Endothelial cell of hepatic sinusoid (primary cell): ENCODE results near the gene FAM234B.
"Not testable (repeated sequence)": the region's sequence is repeated elsewhere in the genome, so short reads cannot be mapped to it uniquely, and the experiment has no call there.

ENCODE experiments used
- in situ Hi-C: cut with HindIII; loops from 2 replicates; pipeline ENCODE4 v1.10.0; 2017; ENCODE audit warnings: low sequenced_read_pairs

FAM234B gene

GRCh38 chr12:13011098-13011497 is 33.1 kb upstream of the FAM234B start:
- in situ Hi-C loops: no loop called here

DNA sequence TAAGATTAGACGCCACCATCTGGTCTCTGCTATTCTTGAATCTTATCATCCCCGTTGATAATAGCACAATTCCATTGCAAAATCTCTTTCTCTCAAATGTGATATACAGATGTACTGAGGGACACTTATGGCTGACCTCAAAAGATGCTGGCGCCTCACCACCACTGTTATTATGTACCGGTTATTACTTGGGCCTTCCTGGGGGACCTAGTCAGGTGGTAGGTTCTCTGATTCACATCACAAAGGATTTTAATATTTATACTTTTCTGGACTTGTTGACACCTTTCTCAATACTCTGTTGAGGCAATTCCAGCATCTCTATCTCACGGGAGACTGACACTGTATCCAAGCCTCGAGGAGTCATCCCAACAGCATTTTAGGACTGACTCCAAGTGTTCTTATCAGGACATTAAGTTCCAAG is 21.3 kb upstream of the FAM234B start:
- in situ Hi-C loops: no loop called here

- in situ Hi-C loops: no loop called here
Measured at GRCh38 chr12:13023811-13024530, 20.2 kb upstream of the FAM234B start.

GRCh38 chr12:13024531-13024916 is 19.7 kb upstream of the FAM234B start:
- in situ Hi-C loops: no loop called here

GRCh38 chr12:13026286-13026685 is 17.9 kb upstream of the FAM234B start:
- in situ Hi-C loops: no loop called here

- in situ Hi-C loops: no loop called here
Measured at GRCh38 chr12:13027032-13027431, 17.1 kb upstream of the FAM234B start.

- in situ Hi-C loops: no loop called here
Measured at GRCh38 chr12:13027508-13027907, 16.7 kb upstream of the FAM234B start.

DNA sequence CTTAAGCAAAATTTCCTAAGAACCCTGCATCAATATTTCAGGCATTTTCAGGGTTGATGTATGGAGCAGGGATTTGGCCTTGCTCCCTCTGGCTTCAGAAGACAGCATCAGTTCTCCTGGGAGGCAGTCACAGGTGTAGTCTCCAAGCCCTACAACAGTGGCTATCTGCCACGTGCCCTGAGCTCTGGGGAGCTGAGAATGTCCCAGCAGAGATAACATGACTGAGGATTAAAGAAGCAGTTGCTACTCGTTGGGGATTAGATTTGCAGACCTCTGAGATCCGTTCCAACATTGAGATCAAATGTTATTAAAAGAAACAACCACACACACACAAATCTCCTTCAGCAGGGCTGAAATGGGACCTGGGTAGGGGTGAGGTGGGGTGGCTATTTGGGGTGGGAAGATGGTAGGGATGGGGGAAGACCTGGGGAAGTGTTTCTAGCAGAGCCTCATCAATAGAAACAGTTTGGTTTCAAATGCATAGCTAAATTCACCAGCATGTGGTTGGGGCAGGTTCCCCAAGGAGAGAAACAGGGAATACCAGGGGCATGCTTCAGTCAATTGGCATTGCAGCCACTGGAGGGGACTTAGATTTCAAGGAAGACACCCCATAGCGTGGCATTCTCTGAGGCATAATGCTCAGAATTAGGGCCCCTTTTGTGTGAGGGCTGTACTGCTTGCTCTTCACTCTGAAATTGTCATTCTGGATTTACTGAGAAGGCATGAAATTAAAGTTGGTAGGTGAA is 15.2 kb upstream of the FAM234B start:
- in situ Hi-C loops: no loop called here

DNA sequence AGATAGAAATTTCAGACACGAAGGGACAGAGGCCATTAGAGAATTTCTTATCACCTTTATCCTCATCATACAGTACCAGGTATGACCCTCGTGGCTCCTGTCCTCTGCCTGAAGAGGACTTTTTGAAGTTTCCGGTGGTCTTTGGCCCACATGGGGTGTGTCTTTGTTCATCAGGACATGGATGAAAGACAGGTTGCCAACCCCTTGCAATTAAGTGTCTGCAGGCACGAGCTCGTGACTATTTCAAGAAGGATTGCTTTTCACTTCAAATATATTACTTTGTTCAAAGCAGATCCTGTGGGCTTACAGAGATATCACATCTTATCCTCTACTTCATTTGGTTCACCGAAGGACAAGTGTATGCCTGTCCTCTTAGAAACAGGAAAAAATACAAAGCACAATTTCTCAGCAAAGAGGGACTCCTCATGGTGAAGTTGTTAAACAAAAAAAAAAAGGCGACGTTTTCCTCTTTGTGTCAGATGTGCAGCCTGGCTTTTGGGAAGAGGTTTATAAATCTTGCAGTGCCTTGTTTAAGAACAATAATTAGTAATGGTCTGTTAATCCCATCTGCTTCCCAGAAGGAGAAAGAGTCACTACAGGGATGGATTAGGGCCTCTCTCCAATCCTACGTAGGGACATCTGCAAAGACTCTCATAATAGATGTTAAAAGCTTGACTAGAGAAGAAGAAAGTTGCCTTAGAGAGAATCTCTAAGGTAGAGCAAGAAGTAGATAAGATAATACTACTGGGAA is 13.5 kb upstream of the FAM234B start:
- in situ Hi-C loops: no loop called here

DNA sequence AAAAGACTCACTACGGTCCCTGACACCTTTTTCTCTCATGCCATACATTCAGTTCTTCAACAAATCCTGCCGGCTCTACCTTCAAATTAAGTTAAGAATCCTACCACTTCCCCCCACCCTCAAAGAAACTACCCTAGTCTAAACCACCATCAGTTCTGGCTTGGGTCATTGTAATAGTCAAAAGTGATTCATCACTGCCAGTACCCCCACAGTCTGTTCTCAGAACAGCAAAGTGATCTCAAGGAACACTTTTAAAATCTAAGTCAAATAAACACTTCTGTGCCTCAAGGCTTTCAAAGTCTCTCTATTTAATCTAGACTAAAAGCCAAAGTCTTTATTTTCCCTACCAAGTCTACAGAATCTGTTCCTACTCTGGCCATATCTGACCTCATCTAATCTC is 12.0 kb upstream of the FAM234B start:
- in situ Hi-C loops: no loop called here

DNA sequence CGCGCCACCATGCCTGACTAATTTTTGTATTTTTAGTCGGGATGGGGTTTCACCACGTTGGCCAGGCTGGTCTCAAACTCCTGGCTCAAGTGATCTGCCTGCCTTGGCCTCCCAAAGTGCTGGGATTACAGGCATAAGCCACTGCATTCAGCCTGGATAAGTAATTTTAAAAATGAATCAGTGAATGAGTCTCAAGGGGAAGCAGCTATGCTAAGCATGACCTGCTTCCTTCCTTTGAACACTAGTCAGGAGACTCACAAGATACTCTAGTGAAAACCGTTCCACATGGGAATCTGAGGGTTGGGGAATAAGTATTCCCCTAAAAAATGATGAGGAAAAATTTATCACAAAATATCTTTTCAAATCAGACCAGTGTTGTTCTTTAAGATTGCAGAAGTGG is 10.7 kb upstream of the FAM234B start:
- in situ Hi-C loops: no loop called here

DNA sequence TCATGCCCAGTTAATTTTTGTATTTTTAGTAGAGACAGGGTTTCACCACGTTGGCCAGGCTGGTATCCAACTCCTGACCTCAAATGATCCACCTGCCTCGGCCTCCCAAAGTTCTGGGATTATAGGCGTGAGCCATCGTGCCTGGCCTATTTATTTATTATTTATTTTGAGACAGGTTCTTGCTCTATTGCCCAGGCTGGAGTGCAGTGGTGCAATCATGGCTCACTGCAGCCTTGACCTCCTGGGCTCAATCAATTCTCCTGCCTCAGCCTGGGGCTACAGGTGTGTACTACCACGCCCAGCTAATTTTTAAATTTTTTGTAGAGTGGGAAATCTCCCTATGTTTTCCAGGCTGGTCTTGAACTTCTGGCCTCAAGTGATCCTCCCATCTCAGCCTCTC is 8.8 kb upstream of the FAM234B start:
- in situ Hi-C loops: not testable (repeated sequence)

DNA sequence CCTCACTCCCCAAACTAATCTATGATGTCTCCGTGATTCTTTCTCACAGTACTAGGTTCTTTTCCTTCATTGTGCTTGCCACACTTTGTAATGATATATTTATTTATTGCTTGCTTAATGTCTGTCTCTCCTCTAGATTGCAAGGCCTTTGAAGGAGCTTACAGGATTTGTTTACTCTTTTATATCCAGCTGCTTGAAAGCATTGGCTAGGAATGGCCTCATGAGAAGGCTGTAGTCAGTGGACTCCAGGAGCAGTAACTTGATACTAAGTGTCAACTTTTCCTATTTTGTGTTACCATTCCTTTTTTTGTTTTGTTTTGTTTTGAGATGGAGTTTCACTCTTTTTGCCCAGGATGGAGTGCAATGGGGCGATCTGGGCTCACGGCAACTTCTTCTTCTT is 7.3 kb upstream of the FAM234B start:
- in situ Hi-C loops: no loop called here

GRCh38 chr12:13038491-13039161 is 5.6 kb upstream of the FAM234B start:
- in situ Hi-C loops: no loop called here

GRCh38 chr12:13039328-13039956 is 4.7 kb upstream of the FAM234B start:
- in situ Hi-C loops: no loop called here

DNA sequence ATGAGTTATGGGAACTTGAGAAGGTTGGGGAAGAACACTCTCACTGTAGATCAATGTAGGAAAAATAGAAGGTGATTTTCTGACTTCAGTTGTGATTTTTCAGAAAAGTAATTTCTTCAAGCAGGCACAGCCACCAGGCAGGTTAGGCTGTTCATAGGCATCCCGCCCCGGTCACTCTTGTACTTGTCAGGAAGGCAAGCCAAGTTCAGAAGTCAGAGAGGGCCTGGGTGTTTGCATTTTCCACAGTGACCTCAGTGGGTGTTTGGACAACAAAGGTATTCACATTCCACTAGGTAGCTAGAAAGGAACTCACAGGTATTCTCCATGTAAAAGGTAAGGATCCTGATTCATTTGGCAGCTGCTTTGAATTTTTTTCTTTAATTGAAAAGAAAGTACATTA is 3.0 kb upstream of the FAM234B start:
- in situ Hi-C loops: no loop called here

- in situ Hi-C loops: no loop called here
Measured at GRCh38 chr12:13042666-13043230, 1.4 kb upstream of the FAM234B start.

- in situ Hi-C loops: no loop called here
Measured at GRCh38 chr12:13044906-13045299, 722 bp downstream of the FAM234B start.

DNA sequence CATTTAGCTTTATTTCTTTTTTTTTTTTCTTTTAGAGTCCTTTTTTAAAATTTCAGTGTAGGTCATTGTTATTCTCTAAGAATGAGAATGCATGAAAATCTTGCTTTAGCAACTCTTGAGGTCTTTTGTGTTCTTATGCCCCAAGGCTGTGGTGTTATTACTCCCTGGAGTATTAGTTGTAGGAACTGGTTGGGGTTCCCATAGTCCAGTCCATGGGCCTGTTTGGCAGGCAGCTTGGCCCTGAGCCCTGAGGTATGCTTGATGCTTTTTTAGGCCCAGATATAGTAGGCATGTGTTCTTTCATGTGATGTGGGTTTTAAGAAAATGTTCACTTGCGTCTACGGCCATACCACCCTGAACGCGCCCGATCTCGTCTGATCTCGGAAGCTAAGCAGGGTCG is 1.6 kb downstream of the FAM234B start:
- in situ Hi-C loops: no loop called here

DNA sequence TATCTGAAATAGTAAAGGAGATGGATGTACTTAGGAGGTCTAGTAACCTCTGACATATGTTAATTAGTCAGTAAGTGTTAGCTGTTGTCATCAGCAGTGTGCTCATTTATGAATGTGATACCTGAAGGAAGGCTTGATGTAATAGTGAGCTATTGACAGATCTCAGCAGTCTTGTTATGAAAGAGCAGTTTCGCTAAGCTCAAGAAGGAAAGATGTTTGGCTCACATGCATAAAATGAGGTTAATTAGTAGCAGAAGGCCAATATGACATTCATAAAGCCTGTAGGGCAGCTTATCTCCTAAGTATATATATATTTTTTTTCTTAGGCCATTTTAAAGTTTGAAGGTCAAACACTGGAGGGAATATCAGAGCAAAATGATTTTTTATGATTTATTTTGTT is 2.8 kb downstream of the FAM234B start:
- in situ Hi-C loops: no loop called here

- in situ Hi-C loops: no loop called here
Measured at GRCh38 chr12:13049816-13050215, 5.6 kb downstream of the FAM234B start.
